ENCODE results near the gene PCDHGA6.
"Not testable (repeated sequence)": the region's sequence is repeated elsewhere in the genome, so short reads cannot be mapped to it uniquely, and the experiment has no call there.

The PCDHGA6 gene

DNA sequence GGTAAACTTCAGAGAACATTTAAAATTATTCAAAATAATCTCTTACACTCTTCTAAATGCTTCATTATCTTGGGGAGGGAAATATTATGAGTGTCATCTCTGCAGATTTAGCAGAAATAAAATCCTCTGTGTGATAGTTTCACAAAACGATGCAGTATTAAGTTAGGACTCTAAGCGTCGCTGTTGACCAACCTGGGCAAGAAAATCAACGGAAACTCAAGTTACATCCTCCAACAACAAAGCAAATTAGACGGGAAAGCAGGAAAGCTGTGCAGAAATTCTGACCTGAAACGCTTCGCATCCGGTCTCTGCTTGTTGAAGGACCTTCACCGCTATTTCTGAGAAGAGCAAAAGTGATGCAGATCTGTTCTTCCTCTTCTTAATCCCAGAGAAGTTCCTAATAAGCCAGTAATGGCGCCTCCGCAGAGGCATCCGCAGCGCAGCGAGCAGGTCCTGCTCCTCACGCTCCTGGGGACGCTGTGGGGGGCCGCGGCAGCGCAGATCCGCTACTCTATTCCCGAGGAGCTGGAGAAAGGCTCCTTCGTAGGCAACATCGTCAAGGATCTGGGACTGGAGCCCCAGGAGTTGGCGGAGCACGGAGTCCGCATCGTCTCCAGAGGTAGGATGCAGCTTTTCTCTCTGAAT is at the start of gene PCDHGA6:
Gene PCDHGA6 (plus strand): TSS at position 219 of the 645 bp plus-strand sequence. CDS start 193 bp downstream, at position 412.
- no peak for DNase-seq

DNA sequence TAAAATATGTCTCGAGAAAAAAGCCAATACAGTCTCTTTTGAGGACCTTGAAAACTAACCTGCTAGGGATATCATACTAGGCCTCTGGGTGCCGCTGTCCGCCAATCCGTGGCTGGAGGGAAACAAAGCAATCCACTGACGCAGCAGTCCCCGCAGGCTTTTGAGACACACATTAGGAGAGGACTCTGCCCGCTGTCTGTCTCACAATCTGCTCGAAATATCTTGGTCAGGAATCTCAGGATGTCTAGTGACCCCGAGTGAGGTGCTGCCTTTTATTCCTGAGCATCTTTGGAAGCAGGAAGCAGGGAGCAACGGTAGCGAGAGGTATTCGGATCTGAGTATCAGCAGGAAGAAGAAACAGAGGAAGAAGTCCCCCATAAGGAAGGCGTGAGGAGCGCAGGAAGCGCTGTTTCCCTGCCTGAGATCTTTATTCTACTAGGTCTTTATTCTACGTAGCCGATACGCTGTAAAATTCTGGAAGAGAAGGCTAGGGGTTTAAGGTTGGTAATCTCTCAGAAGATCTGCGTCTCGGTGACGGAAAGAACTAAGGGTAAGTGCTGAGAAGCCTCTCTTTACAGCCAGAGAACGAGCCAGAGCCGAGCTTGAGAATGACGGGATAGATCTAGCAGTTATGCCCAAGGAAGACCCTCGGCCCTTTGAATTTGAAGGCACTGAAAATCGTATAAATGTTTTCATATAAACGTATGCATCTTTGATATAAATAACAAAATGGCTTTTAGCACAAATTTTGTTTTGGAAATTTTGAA is 47.4 kb upstream of the PCDHGA6 start:
- peak; percentile 52 to 64 for DNase-seq

GRCh38 chr5:141328231-141328630 is 45.5 kb upstream of the PCDHGA6 start:
- no peak for DNase-seq

DNA sequence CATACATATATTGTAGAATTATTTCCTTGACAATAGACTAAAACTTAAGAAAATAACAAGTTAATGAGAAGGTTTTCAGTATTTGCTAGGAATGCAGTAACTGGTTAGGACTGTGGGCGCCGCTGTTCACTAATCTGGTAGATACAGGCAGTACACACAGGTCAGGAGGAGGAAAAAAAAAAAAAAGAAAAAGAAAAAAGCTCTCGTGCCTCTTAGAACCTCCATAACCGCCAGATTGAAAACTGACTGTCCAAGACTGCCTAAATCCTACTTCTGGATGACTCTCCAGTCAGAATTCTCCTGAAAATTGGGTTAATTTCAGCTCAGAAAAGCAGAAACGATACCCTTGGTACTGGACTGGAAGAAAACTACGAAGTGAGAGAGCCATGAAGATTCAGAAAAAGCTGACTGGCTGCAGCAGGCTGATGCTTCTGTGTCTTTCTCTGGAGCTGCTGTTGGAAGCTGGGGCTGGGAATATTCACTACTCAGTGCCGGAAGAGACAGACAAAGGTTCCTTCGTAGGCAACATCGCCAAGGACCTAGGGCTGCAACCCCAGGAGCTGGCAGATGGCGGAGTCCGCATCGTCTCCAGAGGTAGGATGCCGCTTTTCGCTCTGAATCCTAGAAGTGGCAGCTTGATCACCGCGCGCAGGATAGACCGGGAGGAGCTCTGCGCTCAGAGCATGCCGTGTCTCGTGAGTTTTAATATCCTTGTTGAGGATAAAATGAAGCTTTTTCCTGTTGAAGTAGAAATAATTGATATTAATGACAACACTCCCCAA is 43.2 kb upstream of the PCDHGA6 start, which contains the start of gene PCDHGA1:
Gene PCDHGA1 (plus strand): TSS at position 216 of the 782 bp plus-strand sequence.
- DNase-seq = no peak

DNA sequence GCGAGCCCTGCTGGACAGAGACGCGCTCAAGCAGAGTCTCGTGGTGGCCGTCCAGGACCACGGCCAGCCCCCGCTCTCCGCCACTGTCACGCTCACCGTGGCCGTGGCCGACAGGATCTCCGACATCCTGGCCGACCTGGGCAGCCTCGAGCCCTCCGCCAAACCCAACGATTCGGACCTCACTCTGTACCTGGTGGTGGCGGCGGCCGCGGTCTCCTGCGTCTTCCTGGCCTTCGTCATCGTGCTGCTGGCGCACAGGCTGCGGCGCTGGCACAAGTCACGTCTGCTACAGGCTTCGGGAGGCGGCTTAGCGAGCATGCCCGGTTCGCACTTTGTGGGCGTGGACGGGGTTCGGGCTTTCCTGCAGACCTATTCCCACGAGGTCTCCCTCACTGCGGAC is 41.1 kb upstream of the PCDHGA6 start:
- DNase-seq = not testable (repeated sequence)

- DNase-seq = no peak
These were observed 35.0 kb upstream of the PCDHGA6 start, which contains the start of gene PCDHGA2 for GRCh38 chr5:141338538-141339306. Gene PCDHGA2, plus strand, starts transcription at chr5:141338760.

DNA sequence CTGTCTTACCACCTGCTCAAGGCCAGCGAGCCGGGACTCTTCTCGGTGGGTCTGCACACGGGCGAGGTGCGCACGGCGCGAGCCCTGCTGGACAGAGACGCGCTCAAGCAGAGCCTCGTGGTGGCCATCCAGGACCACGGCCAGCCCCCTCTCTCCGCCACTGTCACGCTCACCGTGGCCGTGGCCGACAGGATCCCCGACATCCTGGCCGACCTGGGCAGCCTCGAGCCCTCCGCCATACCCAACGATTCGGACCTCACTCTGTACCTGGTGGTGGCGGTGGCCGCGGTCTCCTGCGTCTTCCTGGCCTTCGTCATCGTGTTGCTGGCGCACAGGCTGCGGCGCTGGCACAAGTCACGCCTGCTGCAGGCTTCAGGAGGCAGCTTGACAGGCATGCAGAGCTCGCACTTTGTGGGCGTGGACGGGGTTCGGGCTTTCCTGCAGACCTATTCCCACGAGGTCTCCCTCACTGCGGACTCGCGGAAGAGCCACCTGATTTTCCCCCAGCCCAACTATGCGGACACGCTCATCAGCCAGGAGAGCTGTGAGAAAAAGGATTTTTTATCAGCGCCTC is 32.8 kb upstream of the PCDHGA6 start:
- not testable (repeated sequence) for DNase-seq

- no peak for DNase-seq
These were observed 30.9 kb upstream of the PCDHGA6 start for GRCh38 chr5:141342773-141343172.

DNA sequence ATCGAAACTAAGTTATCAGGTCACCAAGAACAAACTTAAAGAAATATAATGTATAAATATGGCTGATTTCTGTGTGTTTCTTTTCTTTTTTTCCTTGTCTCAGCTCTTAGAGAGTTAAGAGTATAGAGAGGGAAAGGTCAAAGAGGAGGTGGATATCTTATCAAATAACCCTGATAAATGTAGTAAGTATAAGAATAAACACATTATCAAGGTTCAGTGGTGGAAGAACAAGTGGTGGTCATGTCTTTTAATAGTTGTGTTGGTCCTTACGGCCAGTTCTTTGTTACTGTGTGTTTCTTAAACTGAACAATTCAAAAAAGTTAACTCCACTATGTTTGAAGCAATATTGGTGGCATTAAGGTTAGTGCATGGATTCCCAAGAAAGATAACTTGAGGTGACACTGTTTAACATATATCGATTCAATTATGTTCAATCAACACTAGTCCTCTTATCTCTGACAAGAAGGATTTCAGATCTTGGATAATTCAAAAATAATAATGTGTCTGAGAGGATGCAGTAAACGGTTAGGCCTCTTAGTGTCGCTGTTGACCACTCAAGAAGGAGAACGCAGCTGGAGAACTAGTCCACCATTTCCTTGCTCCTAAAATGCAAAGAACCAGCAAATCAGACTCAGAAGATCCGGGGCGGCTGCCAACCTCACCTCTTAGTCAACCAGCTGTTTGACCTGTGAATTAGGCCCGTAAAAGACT is 30.3 kb upstream of the PCDHGA6 start, which contains the start of gene PCDHGA3:
Gene PCDHGA3 (plus strand): TSS at position 588 of the 711 bp plus-strand sequence. CDS start 205 bp downstream, outside the sequence.
- no peak for DNase-seq

GRCh38 chr5:141343953-141344463 is 29.7 kb upstream of the PCDHGA6 start:
- DNase-seq = no peak

DNA sequence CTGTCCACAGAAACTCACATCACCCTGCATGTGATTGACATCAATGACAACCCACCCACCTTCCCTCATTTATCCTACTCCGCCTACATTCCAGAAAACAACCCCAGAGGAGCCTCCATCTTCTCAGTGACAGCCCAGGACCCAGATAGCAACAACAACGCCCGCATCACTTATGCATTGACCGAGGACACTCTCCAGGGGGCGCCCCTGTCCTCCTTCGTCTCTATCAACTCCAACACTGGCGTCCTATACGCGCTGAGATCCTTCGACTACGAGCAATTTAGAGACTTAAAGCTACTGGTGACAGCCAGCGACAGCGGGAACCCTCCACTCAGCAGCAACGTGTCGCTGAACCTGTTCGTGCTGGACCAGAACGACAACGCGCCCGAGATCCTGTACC is 28.4 kb upstream of the PCDHGA6 start:
- no peak for DNase-seq

DNA sequence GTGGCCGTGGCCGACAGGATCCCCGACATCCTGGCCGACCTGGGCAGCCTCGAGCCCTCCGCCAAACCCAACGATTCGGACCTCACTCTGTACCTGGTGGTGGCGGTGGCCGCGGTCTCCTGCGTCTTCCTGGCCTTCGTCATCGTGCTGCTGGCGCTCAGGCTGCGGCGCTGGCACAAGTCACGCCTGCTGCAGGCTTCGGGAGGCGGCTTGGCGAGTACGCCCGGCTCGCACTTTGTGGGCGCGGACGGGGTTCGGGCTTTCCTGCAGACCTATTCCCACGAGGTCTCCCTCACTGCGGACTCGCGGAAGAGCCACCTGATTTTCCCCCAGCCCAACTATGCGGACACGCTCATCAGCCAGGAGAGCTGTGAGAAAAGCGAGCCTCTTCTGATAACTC is 27.7 kb upstream of the PCDHGA6 start:
- not testable (repeated sequence) for DNase-seq

DNA sequence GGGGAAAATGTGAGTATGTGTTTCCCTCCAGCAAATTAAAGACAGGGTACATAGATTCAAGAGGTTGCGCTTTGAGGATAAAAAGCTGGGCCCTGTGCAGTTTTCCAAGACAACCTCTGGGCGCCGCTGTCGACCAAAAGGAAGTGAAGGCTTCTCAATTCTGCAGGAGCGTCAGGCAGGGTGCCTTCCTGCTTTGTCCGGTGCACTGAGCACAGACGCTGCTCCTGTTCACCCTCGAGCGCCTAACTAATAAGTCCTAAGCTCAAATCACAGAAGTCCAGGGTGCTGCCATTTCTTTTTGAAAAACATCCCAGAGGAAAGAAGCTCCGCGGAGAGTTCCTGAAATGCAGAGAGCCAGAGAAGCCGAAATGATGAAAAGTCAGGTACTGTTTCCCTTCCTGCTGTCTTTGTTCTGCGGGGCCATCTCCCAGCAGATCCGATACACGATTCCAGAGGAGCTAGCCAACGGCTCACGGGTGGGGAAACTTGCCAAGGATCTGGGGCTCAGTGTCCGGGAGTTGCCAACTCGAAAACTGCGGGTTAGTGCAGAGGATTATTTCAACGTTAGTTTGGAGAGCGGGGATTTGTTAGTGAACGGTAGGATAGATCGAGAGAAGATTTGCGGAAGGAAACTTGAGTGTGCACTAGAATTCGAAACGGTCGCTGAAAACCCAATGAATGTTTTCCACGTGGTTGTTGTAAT is 23.6 kb upstream of the PCDHGA6 start, which contains the start of gene PCDHGB1:
Gene PCDHGB1 (plus strand): TSS at position 183 of the 703 bp plus-strand sequence. CDS start 162 bp downstream, at position 345.
- peak; percentile 22 to 40 for DNase-seq

GRCh38 chr5:141351591-141351990 is 22.1 kb upstream of the PCDHGA6 start:
- DNase-seq = no peak

GRCh38 chr5:141354900-141355469 is 18.7 kb upstream of the PCDHGA6 start, which contains the start of gene PCDHGA4:
Gene PCDHGA4, plus strand, starts transcription at chr5:141355021. Its CDS starts 87 bp downstream, at chr5:141355108.
- no peak for DNase-seq

- DNase-seq = no peak
These were observed 18.1 kb upstream of the PCDHGA6 start for GRCh38 chr5:141355641-141356040.

- no peak for DNase-seq
These were observed 17.6 kb upstream of the PCDHGA6 start for GRCh38 chr5:141356133-141356532.

DNA sequence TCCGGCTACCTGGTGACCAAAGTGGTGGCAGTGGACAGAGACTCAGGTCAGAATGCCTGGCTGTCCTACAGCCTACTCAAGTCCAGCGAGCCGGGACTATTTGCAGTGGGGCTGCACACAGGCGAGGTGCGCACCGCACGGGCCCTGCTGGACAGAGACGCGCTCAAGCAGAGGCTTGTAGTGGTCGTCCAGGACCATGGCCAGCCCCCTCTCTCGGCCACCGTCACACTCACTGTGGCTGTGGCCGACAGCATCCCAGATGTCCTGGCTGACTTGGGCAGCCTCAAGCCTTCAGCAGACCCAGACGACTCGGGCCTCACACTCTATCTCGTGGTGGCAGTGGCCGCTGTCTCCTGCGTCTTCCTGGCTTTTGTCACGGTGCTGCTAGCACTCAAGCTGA is 16.7 kb upstream of the PCDHGA6 start:
- DNase-seq = no peak

- DNase-seq = no peak
These were observed 13.8 kb upstream of the PCDHGA6 start, which contains the start of gene PCDHGB2 for GRCh38 chr5:141359790-141360426. Gene PCDHGB2, plus strand, starts transcription at chr5:141359994. Its CDS starts 142 bp downstream, at chr5:141360136.

Data from NCI-H187 (cell line).